Fibroblast of upper back skin (primary cell): ENCODE results near the gene CDH13.

ENCODE experiments used
- DNase-seq: peaks from one replicate; pipeline ENCODE4 v3.0.0-alpha.2; 2013

The CDH13 gene

DNA sequence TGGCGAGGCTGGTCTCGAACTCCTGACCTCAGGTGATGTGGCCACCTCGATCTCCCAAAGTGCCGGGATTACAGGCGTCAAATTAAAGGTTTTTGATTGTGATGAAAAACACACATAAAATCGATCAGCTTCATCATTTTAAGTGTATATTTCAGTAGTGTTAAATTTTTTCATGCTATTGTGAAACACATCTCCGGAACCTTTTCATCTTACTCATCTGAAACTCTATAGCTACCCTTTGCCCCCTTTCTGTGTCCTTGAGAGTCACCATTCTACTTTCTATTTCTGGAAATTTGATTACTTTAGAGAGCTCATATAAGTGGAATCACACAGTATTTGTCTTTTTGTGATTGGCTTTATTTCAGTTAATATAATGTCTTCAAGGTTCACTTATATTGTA is 702.7 kb downstream of the CDH13 start:
- DNase-seq, result no peak

DNA sequence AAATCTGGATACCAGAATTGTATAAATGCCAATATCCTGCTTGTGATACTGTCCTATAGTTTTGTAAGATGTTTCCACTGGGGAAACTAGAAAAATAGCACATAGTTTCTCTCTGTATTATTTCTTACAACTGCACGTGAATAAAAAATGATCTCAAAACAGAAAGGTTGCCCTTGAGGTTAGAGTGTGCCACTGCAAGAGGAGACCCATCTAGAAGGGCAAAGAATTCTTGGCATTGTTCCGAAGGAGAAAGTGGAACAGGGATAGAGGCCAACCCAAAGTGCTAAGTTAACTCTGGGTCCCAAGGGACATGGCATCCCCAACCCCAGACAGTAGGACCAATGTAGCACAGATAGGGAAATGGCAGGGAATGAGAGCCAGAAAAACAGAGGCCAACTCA is 703.5 kb downstream of the CDH13 start:
- DNase-seq, result no peak

DNA sequence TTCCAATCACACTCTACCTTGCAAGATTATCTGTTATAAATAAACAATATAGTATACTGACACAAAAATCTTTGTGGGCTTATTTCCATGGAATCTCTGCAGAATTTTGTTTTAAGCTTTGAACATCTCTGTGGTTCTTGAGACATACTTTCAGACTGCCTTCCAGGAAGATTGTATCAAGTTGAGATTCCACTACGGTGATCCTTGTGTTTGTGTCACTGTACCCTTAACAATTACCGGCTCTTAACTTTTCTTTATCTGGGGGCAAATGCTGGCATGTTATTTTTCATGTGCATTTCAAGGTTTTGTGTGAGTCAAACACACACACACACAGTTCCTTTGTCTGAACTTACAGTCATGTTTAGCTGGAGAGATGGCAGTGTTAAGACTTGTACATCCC is 708.3 kb downstream of the CDH13 start:
- DNase-seq, result no peak

DNA sequence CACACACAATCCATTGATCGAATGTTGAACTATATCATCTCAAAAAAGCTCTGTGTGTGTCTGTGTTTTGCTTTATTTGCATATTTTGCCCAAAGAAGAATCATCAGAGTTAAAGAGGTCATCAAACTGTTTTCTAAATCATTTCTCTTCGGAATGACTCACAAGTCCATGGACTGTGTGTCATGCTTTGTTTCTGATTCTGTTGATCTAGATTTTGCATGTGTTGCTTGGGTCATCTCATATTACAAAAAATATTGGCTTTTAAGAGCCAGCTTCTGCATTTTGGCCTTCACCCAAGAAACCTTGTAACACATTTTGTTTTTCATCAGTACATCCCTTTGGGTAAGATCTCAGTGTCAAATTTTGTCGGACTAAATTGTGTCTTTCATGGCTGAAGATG is 709.8 kb downstream of the CDH13 start:
- peak; percentile 54 for DNase-seq

DNA sequence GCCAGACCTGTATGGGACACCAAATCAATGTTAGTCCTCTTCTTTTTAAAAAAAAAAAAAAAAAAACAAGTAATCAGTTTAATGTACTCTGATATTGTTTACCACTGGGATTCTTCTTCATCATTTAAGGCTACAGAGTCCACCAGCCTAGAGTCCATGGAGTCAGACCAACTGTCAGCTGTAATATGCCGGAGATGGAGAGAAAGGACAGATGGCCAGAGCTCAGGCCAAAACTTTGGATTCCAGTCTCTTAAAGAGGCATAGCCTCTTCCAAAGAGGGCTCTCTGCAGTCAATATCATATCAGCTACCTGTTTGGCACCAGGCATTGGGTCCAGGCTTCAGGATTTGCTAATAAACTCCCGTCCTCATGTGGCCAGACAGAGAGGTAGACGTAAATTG is 711.4 kb downstream of the CDH13 start:
- DNase-seq, result no peak

DNA sequence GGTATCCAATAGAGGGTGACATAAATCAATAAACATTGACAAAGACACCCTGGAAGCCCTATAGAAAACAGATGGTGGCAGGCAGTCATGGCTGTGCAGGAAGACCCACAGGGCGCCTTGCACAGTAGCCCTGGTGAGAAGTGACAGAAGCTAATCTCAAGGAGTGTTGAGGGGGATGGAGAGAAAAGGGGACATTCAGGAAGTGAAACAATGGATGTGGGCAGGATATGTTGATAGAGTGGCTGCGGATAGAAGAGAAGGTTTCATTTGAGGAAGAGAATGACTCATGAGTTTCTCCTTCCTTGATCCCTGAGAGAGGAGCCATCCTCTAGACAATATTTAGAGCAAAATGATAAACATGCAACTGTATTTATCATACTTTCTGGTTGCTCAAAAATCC is 712.2 kb downstream of the CDH13 start:
- DNase-seq, result peak; percentile 31

DNA sequence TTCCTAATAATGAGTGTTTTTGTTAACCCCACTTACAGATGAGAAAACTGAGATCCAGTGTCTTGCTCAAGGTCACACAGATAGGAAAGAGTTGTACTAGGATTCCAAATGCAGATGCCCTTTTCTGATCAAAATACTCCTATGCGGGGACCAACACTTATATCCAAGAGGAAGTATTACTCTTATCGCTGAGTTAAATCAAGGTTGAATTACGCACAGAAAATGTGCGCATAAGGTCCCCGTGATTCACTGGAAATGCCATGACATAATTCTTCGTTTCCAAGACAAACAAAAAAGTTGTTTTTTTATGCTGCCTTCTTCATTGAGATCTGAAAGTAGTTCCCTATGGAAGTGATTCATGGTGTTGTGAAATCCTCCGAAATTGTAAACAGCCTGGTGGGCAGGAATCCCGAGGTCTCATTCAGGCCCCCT is 717.2 kb downstream of the CDH13 start:
- DNase-seq, result no peak

DNA sequence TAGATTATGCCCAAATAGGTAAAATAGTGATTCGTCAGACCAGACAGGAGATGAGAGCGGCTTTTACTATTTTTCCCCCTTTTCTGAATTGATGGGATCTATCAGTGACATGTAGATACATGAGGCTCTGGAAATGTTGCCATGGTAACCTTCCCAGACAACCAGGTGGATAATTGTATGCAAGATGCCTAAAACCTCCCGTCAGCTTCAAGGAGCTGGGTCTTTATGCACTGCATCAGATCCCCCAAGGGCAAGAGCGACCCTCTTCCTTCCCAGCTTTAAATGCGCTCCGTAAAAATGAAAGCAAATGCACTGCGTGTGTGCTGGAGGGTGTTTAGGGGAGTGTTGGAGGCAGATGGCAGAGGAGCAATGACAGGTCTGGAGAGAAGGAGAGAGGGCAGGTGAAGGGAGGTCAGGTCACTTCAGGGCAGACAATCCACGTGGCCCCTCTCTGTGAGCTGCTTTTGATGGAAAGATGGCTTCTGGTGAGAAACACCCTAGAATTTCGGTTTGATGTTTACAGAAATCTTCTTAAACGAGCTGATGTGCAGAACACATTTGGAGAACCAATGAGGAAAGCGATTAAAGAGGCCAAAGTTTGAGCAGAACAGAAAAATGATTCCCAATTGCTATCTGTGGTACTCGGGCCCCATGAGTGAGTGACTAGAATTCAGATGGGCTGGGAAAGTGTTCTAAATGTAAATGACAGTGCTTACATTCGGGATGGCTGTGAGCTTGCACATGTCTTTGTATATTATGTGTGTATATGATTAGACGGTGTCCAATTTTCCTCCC is 719.3 kb downstream of the CDH13 start:
- DNase-seq, result no peak

DNA sequence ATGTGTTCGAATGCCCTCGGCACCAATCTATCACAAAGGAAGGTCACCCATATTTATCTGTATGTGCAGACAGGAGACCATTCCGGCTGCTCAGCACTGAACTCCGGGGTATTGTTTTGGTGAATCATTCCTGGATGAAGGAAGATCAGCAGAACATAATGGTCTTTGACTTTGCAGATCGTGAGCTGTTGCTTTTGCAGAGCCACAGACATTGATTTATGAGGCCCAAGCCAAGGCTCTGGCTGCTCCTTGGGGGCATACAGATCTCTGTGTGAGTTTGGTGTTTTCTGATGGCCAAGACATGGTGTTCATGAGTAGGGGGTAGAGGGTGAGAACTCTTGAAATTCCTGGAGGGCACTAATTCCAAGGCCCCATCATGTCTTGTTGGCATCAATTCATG is 722.2 kb downstream of the CDH13 start:
- DNase-seq, result peak; percentile 12

DNA sequence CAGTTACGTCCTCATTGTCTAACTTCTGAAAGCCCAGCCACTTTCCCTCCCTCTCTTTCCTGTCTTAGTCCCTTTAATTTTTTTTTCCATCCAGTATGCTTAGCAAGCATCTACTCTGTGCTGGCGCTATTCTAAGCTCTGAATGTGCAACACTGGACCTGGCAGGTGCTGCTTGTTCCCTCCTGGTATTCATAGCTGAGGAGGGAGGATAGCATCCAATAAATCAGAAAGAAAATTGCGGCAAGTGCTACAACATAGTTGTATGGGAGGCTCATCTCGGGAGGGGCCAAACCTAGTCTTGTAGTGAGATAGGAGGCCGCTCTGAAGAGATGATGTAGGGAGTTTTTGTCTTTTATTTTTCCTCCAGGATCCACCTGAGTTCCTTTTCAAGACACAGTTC is 723.7 kb downstream of the CDH13 start:
- DNase-seq, result no peak

DNA sequence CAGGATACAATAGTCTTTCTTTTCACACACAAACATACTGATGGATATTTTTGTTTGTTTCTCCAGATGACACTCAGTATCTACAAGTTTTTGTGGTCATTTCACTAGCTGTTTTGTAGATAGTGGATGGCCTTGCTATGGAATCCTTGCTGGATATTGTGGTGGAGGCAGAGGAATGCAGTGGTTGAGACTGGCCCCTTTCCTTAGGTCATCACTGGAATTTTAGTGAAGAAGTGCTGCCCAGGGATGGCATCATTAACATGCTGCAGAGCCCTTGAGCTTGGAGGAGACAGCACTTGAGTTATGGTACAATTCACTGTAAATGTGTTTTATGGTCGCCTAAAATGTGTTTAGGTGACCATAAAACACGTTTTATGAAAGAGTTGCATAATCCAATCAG is 725.1 kb downstream of the CDH13 start:
- DNase-seq, result peak; percentile 42

DNA sequence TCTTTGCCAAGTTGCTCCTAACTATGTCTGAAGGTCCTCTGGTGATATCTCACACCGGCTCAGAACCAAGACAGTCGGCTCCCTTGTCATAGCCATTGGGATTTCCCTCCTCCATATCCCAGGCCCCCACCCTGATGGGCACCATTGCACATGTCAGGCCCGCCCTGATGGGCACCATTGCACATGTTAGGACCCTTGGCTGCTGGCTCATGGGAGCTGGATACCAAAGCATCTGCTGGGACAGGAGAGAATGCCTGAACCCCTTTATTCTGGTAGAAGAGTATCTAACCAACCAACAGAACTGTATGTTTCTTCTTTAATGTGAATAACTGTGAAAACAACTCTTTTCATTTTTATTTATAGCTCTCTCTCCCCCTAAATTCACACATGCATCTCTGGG is 726.5 kb downstream of the CDH13 start:
- no peak for DNase-seq

DNA sequence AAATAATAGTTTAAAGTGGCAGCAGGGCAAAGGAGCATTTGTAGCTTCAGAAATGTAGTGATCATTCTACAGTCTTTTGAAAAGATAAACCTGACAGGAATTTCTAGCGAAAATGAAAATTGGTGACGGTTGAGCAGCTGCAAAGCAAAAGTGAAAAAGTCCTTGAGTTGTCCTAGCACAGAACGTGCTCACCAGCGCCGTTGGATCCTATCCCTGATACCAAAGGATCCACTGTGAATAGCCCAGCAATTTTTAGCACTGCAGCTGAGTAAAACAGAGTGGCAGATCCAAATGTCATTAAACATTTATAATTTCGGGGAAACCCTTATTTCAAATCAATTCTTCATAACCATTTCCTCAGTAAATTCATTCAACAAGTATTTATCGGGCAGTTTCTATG is 727.2 kb downstream of the CDH13 start:
- DNase-seq, result no peak

DNA sequence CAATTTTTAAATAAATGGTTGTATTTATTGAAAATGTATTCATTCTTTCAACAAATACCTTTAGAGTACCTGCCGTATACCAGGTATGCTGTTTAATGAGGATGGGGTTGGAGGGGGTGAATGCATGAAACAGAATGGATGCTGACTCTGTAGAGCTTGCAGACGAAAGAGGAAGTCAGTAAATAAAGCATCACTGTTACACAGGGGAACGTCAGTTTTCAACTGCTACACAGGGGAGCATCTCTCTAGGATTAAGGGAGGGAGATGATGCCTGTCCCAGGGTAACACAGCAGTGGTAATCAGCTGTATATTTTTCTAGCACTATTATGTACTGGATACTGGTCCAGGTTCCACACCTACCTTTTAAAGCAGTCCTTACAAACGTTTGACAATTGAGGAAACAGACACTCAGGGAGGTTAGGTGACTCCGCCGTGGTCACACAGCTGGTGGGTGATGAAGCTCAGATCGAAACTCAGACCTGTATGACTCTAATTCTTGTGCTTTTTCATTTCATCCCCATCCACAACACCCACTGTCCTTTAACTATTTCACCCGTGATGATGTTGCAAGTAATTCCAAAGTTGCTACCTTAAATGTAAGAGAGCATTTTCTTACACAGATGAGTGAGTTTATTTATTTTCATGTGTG is 728.9 kb downstream of the CDH13 start:
- DNase-seq, result no peak

DNA sequence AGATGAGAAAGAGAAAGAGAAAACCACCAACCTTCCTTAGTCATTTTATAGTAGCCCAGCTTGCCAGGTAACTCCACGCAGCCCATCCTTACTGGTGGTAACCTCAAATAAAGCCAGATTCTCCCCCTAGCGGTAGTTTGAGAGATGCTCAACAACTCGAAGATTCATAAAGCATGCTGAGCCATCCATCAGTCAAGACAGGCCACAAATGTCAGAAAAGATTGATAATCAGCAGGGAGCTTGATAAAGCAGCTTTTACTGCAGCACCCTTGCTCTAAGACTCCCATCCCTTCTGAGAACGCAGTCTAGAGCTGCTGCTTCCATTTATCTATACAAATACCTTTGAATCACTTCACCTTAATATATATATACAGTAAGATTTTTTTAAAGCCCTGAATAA is 729.5 kb downstream of the CDH13 start:
- peak; percentile 59 for DNase-seq

DNA sequence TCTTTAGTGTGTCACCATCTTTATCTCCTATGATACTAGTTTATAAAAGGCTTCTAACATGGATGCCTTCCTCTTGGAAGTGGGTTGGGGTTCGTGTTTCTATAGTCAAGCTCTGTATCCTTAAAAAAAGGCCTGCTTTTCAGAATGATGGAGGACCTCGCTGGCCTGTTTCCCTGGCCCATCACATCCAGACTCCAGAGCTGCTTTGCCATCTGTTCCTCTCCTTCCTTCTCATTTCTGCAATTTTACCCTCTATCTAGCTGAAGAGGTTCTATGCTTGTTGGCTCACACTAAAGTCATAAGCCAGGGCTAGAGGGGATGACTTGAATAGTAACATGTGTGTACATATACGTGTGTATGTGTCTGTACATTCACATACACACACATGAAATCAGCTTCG is 730.2 kb downstream of the CDH13 start:
- DNase-seq, result no peak

DNA sequence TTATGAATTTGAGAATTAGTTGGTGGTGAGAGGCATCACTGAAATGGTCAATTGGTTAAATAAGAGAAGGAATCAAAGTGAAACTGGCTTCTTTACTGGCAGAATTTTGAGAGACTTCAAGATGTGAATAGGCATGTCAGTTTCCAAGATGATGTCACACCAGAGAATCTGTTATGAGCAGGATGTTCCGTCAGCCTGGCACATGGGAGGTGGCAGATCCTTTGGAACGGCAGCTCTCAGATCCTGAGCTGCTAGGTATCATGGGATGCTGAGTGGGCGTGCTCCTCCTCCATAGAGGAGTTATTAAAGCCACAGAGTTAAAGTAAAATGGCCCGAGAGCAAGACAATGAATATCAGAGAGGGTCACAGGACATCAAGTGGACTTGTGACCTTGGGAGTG is 736.8 kb downstream of the CDH13 start:
- no peak for DNase-seq

DNA sequence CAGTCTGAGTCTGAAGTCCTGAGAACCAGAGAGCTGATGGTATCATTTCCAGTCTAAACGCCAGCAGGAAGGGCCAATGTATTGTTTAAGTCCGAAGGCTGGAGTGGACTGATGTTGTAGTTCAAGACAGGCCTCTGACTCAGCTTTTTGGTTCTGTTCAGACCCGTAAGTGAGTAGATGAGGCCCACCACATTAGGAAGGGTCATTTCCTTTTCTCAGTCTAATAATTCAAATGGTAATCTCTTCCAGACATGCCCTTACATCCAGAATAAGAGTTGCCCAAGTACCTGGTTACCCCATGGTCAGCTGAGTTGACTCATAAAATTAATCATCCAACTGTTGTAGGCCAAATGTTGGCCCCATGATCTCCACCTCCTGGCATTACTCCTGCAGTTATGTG is 738.4 kb downstream of the CDH13 start:
- DNase-seq, result peak; percentile 5

DNA sequence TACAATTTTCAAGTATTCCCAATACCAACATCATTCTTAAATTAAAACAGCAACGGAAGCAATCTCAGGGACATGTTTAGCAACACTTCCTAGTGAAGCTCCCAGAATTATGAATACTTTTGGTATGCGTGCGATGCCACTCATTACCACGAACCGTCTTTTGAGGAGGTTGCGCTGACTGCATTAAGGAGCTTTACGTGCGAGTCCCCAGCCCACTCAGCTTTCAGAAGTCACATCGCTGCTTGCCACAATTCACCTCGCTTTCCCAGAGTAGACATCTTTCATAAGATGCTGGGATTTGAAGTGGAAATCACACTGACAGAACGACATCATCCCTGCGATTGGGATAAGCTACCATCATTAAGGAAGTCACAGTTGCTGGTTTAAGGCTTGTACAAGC is 739.5 kb downstream of the CDH13 start:
- DNase-seq, result peak; percentile 7

DNA sequence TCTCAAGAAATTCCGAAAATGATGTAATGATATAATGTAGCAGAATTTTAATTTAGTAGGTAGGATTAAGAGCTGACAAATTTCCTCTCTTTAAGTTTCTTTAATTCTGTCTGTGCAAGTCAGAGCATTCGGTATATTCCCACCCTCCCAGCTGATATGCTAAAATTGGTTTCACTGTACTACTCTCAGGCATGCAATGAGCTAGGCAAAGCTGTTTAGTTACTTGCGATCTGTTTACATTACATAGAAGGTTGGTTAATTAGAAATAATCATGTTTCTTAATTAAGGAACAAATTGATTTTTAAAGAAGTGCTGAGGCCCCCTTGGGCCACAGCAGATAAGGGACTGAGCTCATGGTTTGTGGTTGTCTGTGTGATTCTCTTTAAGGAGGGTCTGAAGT is 748.2 kb downstream of the CDH13 start:
- no peak for DNase-seq

DNA sequence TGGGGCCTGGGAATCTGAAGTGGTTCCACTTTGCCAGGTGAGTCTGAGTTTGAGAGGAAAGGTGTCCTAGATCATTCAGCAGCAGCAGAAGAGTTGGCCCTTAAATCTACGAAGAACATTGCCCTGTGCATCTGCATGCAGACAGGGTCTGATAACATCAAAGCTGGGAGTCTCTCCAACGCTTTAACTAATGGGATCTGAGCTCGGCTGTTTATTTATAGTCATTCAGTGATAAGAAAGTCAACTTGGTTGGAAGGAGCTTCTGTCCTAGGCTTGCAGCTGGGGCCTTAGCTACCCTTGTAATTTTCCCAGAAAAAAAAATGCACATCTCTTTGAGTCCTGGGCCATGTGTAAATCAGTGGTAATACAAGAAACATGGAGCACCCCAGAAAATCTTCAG is 763.0 kb downstream of the CDH13 start:
- no peak for DNase-seq

DNA sequence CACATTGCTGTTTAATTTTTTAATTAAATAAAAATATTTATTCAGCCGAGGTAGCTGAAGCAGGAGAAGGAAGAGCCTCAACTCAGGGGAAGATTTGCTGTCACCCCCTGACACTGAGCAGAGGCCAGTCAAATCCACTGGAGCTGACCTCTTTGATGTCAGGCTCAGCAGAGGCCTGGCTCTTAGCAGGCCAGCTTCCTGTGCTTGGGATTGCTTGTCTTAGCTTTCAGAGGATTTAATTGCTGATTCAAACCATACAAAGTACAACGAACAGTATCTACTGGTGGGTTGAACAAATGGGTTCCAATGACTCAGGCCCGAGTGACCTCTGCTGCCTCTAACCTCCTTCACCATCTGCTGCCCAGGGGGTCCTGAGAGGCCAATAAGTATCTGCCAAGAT is 764.0 kb downstream of the CDH13 start:
- DNase-seq, result no peak

DNA sequence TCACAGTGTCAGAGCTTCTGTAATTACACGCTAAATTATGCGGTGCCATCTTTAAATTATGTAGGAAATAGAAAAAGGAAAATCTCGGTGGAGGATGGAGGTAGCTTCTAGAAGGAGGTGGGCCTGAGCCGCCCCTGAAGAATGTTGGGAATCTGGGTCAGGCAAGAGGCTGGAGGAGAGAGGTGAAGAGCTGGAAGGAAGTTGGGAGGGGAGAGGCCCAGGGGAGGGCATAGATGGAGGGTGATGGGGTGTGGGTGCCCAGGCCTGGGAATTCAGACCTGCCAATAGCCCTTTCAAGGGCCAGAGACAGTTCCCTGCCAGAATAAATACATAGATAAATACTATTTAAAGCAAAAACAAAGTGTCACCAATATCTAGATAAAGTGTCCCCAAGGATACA is 766.0 kb downstream of the CDH13 start:
- DNase-seq, result no peak

DNA sequence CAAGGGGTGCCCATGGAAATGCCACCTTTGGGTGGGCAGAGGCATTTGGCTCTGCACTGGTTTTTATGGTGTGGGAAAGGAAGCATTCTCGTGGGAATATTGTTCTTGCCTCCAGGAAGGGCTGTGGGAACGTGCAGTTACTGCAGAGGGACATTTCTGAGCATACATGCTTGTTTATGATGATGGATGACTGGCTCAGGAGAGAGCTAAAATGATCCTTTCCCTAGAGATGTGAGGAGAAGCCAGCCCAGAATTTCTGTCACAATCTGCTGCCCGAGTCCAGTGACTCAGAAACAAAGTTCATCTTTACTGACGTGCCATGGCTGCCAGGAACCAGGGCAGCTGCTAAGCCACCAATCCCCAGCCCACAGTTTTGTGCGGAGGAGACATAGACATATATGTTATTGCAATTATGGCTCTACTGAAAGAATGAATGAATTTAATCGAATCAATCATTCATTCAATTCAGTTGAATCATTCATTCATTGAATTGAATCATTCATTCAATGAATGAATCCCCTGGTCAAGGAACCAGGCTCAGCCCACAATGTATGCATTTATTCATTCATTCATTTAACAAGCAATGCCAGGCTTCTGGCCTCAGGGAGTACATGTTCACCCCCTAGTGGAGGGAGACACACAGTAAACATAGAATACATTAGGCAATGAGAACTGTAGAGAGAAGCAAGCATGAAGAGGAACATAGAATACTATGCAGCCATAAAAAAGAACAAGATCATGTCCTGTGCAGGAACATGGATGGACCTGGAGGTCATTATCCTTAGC is 766.6 kb downstream of the CDH13 start:
- DNase-seq, result no peak
